ENCODE measurements around the gene ATP6AP2. TPM values are rescaled to one million over a fixed set of nuclear protein-coding genes. Genes with fewer than 3 reads are reported as not detected.

Gene ATP6AP2
- total and polyA plus RNA-seq, 2 donors (not counting 1 experiment from before 2014, with no cell fraction given): 29.0 to 53.3 TPM

GRCh38 chrX:40603446-40603845 lies 22.7 kb downstream of the ATP6AP2 start:
- no peak overlapping the region for H2AFZ ChIP-seq (ENCODE audit: insufficient read depth, low read depth, low read length, poor library complexity, severe bottlenecking)
- H3K4me3 Mint-ChIP-seq: no peak overlapping the region
- H3K27ac Mint-ChIP-seq: no peak overlapping the region
- H3K4me1 ChIP-seq (ENCODE audit: control insufficient read depth in 2 of 2, insufficient read depth in 2 of 2, low read length in 2 of 2): no peaks in the 10 kb centered on the region
- H3K9me3 ChIP-seq (ENCODE audit: control extremely low read depth in 1 of 3, control insufficient read depth in 2 of 3, insufficient read depth in 1 of 3, low read length in 2 of 3): no peaks in the 10 kb centered on the region
- no peaks in the 10 kb centered on the region for H3K9me3 Mint-ChIP-seq (ENCODE audit: insufficient read depth)
- H3K4me3 ChIP-seq (ENCODE audit: control extremely low read depth in 1 of 5, extremely low read depth in 1 of 5, insufficient read depth in 1 of 5, low read depth in 2 of 5, low read length in 4 of 5): no peak overlapping the region
- no peak overlapping the region for H3K27ac ChIP-seq (ENCODE audit: low read length in 2 of 2)
- no peaks in the 10 kb centered on the region for H3K4me1 Mint-ChIP-seq
- DNase-seq: no peak
- ChIA-PET POLR2A (no interaction called here), CTCF (interaction anchor here (0.7 kb wide), 1 partner anchor 13 kb away, joined by 3 read pairs; no protein-coding TSS in a partner anchor)
- WGBS (ENCODE audit: insufficient coverage): 100% methylated on average over 6 of the region's 6 CpGs
- TF ChIP-seq EZH2 (IDR thresholded peaks at IDR 0.05; ENCODE audit: borderline replicate concordance, insufficient read depth, low read depth, low read length, poor library complexity, severe bottlenecking) (no peak), CTCF (IDR thresholded peaks at IDR 0.05) (no peak)
- no peak for ATAC-seq (ENCODE audit: low read depth)
- no peaks in the 10 kb centered on the region for H3K79me2 ChIP-seq (ENCODE audit: control insufficient read depth, insufficient read depth, low read length)
- intact Hi-C loops (cut with micrococcal nuclease): no loop called here
- peaks cover 0 to 21% of the 10 kb centered on the region in 2 experiments for H3K36me3 ChIP-seq (replicated peaks in 1 of 2; ENCODE audit: control extremely low read depth in 1 of 2, control insufficient read depth in 1 of 2, extremely low read depth in 1 of 2, insufficient read depth in 2 of 2, low read length in 1 of 2)
- no peaks in the 10 kb centered on the region for H3K27me3 ChIP-seq (replicated peaks in 1 of 4; ENCODE audit: control extremely low read depth in 1 of 4, control insufficient read depth in 3 of 4, insufficient read depth in 4 of 4, low read length in 3 of 4)
- no peak overlapping the region for H3K9ac ChIP-seq (ENCODE audit: low read length)
- no peaks in the 10 kb centered on the region for H3K27me3 Mint-ChIP-seq
- no peak overlapping the region for H3K4me2 ChIP-seq (replicated peaks; ENCODE audit: low read depth, low read length, poor library complexity, severe bottlenecking)
- no peaks in the 10 kb centered on the region for H4K20me1 ChIP-seq (ENCODE audit: control insufficient read depth, insufficient read depth, low read length, poor library complexity, severe bottlenecking)

- POLR2A ChIA-PET: no interaction called here
Measured at GRCh38 chrX:40607381-40607780, 26.6 kb downstream of the ATP6AP2 start.

More at GRCh38 chrX:40607381-40607780, 26.6 kb downstream of the ATP6AP2 start:
- Histone ChIP-seq H4K20me1 (ENCODE audit: control insufficient read depth, insufficient read depth, low read length, poor library complexity, severe bottlenecking) (no peaks in the 10 kb centered on the region), H3K79me2 (ENCODE audit: control insufficient read depth, insufficient read depth, low read length) (no peaks in the 10 kb centered on the region), H3K4me3 (ENCODE audit: control extremely low read depth in 1 of 5, extremely low read depth in 1 of 5, insufficient read depth in 1 of 5, low read depth in 2 of 5, low read length in 4 of 5) (no peak overlapping the region), H3K9ac (ENCODE audit: low read length) (no peak overlapping the region), H3K4me2 (replicated peaks; ENCODE audit: low read depth, low read length, poor library complexity, severe bottlenecking) (no peak overlapping the region), H3K27ac (ENCODE audit: low read length in 2 of 2) (no peak overlapping the region), H3K27me3 (replicated peaks in 1 of 4; ENCODE audit: control extremely low read depth in 1 of 4, control insufficient read depth in 3 of 4, insufficient read depth in 4 of 4, low read length in 3 of 4) (no peaks in the 10 kb centered on the region), H2AFZ (ENCODE audit: insufficient read depth, low read depth, low read length, poor library complexity, severe bottlenecking) (no peak overlapping the region), H3K4me1 (ENCODE audit: control insufficient read depth in 2 of 2, insufficient read depth in 2 of 2, low read length in 2 of 2) (no peaks in the 10 kb centered on the region), H3K9me3 (ENCODE audit: control extremely low read depth in 1 of 3, control insufficient read depth in 2 of 3, insufficient read depth in 1 of 3, low read length in 2 of 3) (no peaks in the 10 kb centered on the region), H3K36me3 (replicated peaks in 1 of 2; ENCODE audit: control extremely low read depth in 1 of 2, control insufficient read depth in 1 of 2, extremely low read depth in 1 of 2, insufficient read depth in 2 of 2, low read length in 1 of 2) (peaks cover 0 to 3% of the 10 kb centered on the region in 2 experiments)
- CTCF ChIA-PET: no interaction called here
- no peak for ATAC-seq (ENCODE audit: low read depth)
- no peak overlapping the region for H3K27ac Mint-ChIP-seq
- no peak for TF ChIP-seq EZH2 (IDR thresholded peaks at IDR 0.05; ENCODE audit: borderline replicate concordance, insufficient read depth, low read depth, low read length, poor library complexity, severe bottlenecking)
- TF ChIP-seq CTCF (IDR thresholded peaks at IDR 0.05): no peak
- no peaks in the 10 kb centered on the region for H3K27me3 Mint-ChIP-seq
- intact Hi-C loops (cut with micrococcal nuclease): no loop called here
- no peaks in the 10 kb centered on the region for H3K4me1 Mint-ChIP-seq
- WGBS (ENCODE audit: insufficient coverage): no CpG with 5 or more reads among the region's 3 CpGs
- no peak for DNase-seq
- H3K9me3 Mint-ChIP-seq (ENCODE audit: insufficient read depth): no peaks in the 10 kb centered on the region
- no peak overlapping the region for H3K4me3 Mint-ChIP-seq

Data from B cell (primary cell).